GM13976 (cell line): ENCODE data around the gene NFIA.

ENCODE experiments used
- DNase-seq: peaks from one replicate; pipeline ENCODE4 v3.0.0; 2012; ENCODE audit warnings: low spot score
- CTCF ChIP-seq: IDR thresholded peaks from 2 replicates; pipeline ENCODE4 v1.5.1; 2012; ENCODE audit warnings: borderline replicate concordance, mild to moderate bottlenecking; ENCODE audit not compliant: insufficient read depth; ENCODE audit errors: extremely low read depth, missing control alignments, control extremely low read depth
- in situ Hi-C: fragments of 300-500 bp; cut with MboI; formaldehyde crosslinking; loops from one replicate; pipeline ENCODE4 v1.12.0; 2022; ENCODE audit warnings: low sequenced_read_pairs, mixed read lengths, inconsistent platforms; ENCODE audit not compliant: unreplicated experiment

NFIA gene

GRCh38 chr1:61375082-61375880 lies 292.9 kb downstream of the NFIA start:
- in situ Hi-C loops, result no loop called here
- TF ChIP-seq CTCF, result no peak

GRCh38 chr1:61376151-61376550 lies 293.8 kb downstream of the NFIA start:
- TF ChIP-seq CTCF, result no peak
- in situ Hi-C loops, result no loop called here
- DNase-seq, result no peak

More at GRCh38 chr1:61375082-61375880, 292.9 kb downstream of the NFIA start:
- no peak for DNase-seq

- no peak for TF ChIP-seq CTCF
- no peak for DNase-seq
- in situ Hi-C loops, result no loop called here
These were observed 295.0 kb downstream of the NFIA start for GRCh38 chr1:61377242-61377958.

- TF ChIP-seq CTCF, result no peak
- in situ Hi-C loops, result no loop called here
- DNase-seq, result no peak
These were observed 296.3 kb downstream of the NFIA start for GRCh38 chr1:61378494-61379180.

GRCh38 chr1:61379693-61380092 lies 297.3 kb downstream of the NFIA start:
- no peak for DNase-seq
- TF ChIP-seq CTCF, result no peak
- in situ Hi-C loops, result no loop called here

- no peak for DNase-seq
- in situ Hi-C loops, result no loop called here
- TF ChIP-seq CTCF, result no peak
These were observed 298.2 kb downstream of the NFIA start for GRCh38 chr1:61380561-61380960.
